GM20000 (cell line): ENCODE results near the gene ROBO1.
"Not testable (repeated sequence)": the region's sequence is repeated elsewhere in the genome, so short reads cannot be mapped to it uniquely, and the experiment has no call there.

Experiments used
- DNase-seq: peaks from one replicate; pipeline ENCODE4 v3.0.0; 2012; ENCODE audit warnings: low spot score
- CTCF ChIP-seq: IDR thresholded peaks from 2 replicates; pipeline ENCODE4 v1.5.1; 2012; ENCODE audit warnings: mild to moderate bottlenecking, control low read depth; ENCODE audit errors: extremely low read depth, missing control alignments

The ROBO1 gene

GRCh38 chr3:79341961-79342360, 425.8 kb downstream of the ROBO1 start:
- DNase-seq, result no peak
- no peak for TF ChIP-seq CTCF

DNA sequence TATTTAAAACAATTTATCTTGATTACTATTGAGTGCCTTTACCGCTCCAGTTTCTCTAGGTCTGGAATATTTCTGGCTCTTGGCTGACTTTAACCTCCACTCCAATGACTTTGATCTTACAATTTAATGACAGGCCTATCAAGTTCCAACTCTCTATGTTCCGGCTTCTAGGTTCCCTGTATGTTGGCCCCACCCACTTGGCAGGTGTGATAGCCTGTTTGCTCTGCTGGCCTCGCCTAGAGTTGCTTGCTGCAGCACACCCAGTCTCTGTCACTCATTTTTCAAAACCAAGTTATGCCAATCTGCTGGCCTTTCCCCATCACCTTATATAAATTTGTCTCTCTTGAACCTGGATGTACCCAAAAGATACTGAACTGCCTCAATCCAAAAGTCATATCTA, 428.0 kb downstream of the ROBO1 start:
- DNase-seq, result no peak
- TF ChIP-seq CTCF, result no peak

DNA sequence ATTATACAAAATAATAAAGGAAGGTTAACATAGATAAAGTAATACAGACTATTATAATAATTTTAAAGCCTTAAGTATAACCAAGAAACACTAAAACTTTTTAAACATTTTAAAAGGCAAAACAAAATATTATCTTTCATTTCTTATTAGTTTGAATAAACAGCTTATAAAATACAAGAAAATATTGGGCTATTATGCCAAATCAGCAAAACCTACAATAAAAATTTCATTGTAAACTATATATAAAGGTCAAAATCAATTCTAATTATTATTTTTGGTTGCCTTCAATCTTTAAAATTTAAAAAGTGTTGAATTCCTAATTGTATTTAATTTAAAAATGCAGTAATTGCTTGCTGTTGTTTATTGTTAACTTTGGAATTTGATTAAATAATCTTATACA, 430.0 kb downstream of the ROBO1 start:
- DNase-seq, result no peak
- no peak for TF ChIP-seq CTCF

GRCh38 chr3:79329154-79329553, 438.6 kb downstream of the ROBO1 start:
- TF ChIP-seq CTCF, result no peak
- no peak for DNase-seq

GRCh38 chr3:79326642-79327041, 441.2 kb downstream of the ROBO1 start:
- no peak for TF ChIP-seq CTCF
- no peak for DNase-seq

GRCh38 chr3:79325833-79326383, 441.9 kb downstream of the ROBO1 start:
- DNase-seq, result not testable (repeated sequence)

DNA sequence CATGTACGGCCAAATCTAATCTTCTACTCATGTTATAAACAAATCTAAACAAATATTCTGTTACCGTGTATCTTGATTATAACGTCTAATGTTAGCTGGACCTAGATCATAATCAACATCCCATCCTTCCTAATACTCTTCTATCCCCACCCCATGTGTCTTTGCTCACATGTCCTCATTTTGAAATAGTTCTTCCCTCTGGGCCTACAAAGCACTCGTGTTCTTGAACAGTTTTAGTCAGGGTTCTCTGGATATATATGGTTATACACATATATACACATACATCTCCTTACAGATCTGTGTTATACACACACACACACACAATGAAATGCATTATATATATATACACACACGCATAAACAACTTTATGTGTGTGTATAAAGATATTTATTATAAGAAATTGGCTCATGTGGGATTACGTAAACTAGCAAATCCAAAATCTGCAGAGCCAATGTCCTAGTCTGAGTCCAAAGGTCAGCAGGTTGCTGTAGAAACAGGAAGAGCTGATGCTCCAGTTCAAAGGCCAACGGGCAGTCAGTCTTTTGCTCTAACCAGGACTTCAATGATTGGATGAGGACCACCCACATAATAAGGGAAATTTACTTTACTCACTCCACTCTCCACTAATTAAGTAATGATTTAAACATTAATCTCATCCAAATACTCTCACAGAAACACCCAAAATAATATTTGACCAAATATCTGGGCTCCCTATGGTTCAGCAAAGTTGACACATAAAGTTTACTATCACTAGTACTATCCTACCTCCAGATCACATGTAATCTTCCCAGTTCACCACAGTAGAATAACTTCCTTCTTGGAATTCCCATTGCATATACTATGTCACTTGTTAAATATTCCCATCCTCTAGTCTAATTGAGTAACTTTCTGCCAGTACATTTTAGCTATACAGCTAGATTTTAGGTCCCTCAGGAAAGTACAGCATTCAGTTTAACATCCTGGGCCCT, 450.0 kb downstream of the ROBO1 start:
- no peak for TF ChIP-seq CTCF

DNA sequence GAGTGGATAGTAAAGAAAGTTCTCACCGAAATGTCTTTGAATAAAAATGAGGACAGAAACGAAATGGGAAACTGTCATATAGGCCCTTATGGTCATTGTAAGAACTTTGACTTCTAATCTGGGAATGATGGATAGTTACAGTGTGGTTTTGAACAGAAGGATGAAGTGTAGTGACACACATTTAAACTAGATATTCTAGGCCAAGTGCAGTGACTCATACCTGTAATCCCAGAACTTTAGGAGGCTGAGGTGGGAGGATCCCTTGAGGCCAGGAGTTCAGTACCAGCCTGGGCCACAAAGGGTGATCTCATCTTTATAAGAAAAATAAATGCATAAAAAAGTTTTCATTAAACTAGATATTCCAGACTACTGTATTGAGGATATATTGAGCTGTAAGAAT, 452.8 kb downstream of the ROBO1 start:
- TF ChIP-seq CTCF, result no peak
- DNase-seq, result no peak

More for the DNA sequence above, 450.0 kb downstream of the ROBO1 start:
- DNase-seq, result no peak
